GM23248 (cell line): ENCODE data around the gene BFSP1.

ENCODE experiments used
- EZH2 ChIP-seq: fragments of 200-600 bp; sonication (generic); IDR thresholded peaks from 2 replicates; pipeline ENCODE4 v1.6.1; 2018; ENCODE audit warnings: antibody characterized with exemption, mild to moderate bottlenecking; ENCODE audit not compliant: insufficient read depth, poor library complexity, severe bottlenecking
- EZH2phosphoT487 ChIP-seq: fragments of 200-600 bp; sonication (generic); IDR thresholded peaks from 2 replicates; pipeline ENCODE4 v1.6.1; 2018; ENCODE audit warnings: antibody characterized with exemption, moderate library complexity, mild to moderate bottlenecking, low read depth; ENCODE audit not compliant: insufficient read depth

GRCh38 chr20:17568045-17568788 is 37.0 kb upstream of the BFSP1 start:
- no peak for TF ChIP-seq EZH2phosphoT487
- no peak for TF ChIP-seq EZH2
